SK-N-SH treated with all-trans-retinoic acid at 6 μM for 48 hours (cell line): ENCODE data around the gene CTR9.

Experiments used
- ATAC-seq: fragments of 200-7000 bp; cut with Tn5 transposase; 3 replicates; pipeline ENCODE4 v1.9.1; 2020; ENCODE audit warnings: mild to moderate bottlenecking, moderate library complexity
- ARNTL ChIP-seq: fragments of 450-650 bp; formaldehyde crosslinking; IDR thresholded peaks from 2 replicates; pipeline ENCODE4 v1.5.0; 2020; ENCODE audit warnings: low read depth, mild to moderate bottlenecking, moderate library complexity, borderline replicate concordance
- ESRRG ChIP-seq: fragments of 250-450 bp; sonication (Bioruptor Pico); IDR thresholded peaks from 2 replicates; pipeline ENCODE4 v1.6.1; 2021; ENCODE audit warnings: mild to moderate bottlenecking
- GLIS3 ChIP-seq: fragments of 250-450 bp; sonication (Bioruptor Pico); IDR thresholded peaks from 2 replicates; pipeline ENCODE4 v1.5.0; 2020; ENCODE audit warnings: mild to moderate bottlenecking, moderate library complexity
- ISL1 ChIP-seq: fragments of 250-450 bp; sonication (Bioruptor Pico); IDR thresholded peaks from 2 replicates; pipeline ENCODE4 v2.1.2; 2022; ENCODE audit warnings: mild to moderate bottlenecking, moderate library complexity
- OSR1 ChIP-seq: fragments of 250-450 bp; sonication (Bioruptor Pico); IDR thresholded peaks from 2 replicates; pipeline ENCODE4 v1.8.0; 2022; ENCODE audit warnings: moderate library complexity, mild to moderate bottlenecking, inconsistent platforms
- PPARA ChIP-seq: fragments of 250-450 bp; sonication (Bioruptor Pico); IDR thresholded peaks from 2 replicates; pipeline ENCODE4 v1.5.0; 2020; ENCODE audit warnings: mild to moderate bottlenecking, borderline replicate concordance
- SNAI2 ChIP-seq: fragments of 250-450 bp; sonication (Bioruptor Pico); IDR thresholded peaks from 2 replicates; pipeline ENCODE4 v1.5.0; 2020; ENCODE audit warnings: mild to moderate bottlenecking, moderate library complexity
- TCF4 ChIP-seq: fragments of 250-450 bp; sonication (Bioruptor Pico); IDR thresholded peaks from 2 replicates; pipeline ENCODE4 v1.8.0; 2021; ENCODE audit warnings: mild to moderate bottlenecking, moderate library complexity, borderline replicate concordance
- ZC3H10 ChIP-seq: fragments of 250-450 bp; sonication (Bioruptor Pico); IDR thresholded peaks from 2 replicates; pipeline ENCODE4 v1.5.1; 2021; ENCODE audit warnings: mild to moderate bottlenecking, moderate library complexity
- ZFP30 ChIP-seq: fragments of 450-650 bp; formaldehyde crosslinking; IDR thresholded peaks from 2 replicates; pipeline ENCODE4 v1.5.0; 2022; ENCODE audit warnings: mild to moderate bottlenecking, moderate library complexity
- ZNF565 ChIP-seq: fragments of 450-650 bp; formaldehyde crosslinking; conservative IDR thresholded peaks from 2 replicates; pipeline ENCODE4 v1.5.0; 2020; ENCODE audit warnings: low read depth, mild to moderate bottlenecking, moderate library complexity
- ZNF70 ChIP-seq: fragments of 450-650 bp; formaldehyde crosslinking; IDR thresholded peaks from 2 replicates; pipeline ENCODE4 v1.5.0; 2020; ENCODE audit warnings: mild to moderate bottlenecking, moderate library complexity
- ZNF8 ChIP-seq: fragments of 450-650 bp; formaldehyde crosslinking; IDR thresholded peaks from 2 replicates; pipeline ENCODE4 v1.5.0; 2020; ENCODE audit warnings: mild to moderate bottlenecking, moderate library complexity
- TF ChIP-seq, protein P1 (sequence below): fragments of 250-450 bp; sonication (Bioruptor Pico); IDR thresholded peaks from 2 replicates; pipeline ENCODE4 v1.5.0; 2020; ENCODE audit warnings: mild to moderate bottlenecking, moderate library complexity
- TF ChIP-seq, protein P2 (sequence below): fragments of 250-450 bp; sonication (Bioruptor Pico); IDR thresholded peaks from 2 replicates; pipeline ENCODE4 v1.5.1; 2021; ENCODE audit warnings: mild to moderate bottlenecking, moderate library complexity
- TF ChIP-seq, protein P3 (sequence below): fragments of 250-450 bp; sonication (Bioruptor Pico); IDR thresholded peaks from 2 replicates; pipeline ENCODE4 v1.5.1; 2020; ENCODE audit warnings: low read depth, mild to moderate bottlenecking, moderate library complexity
- TF ChIP-seq, protein P4 (sequence below): fragments of 250-450 bp; sonication (Bioruptor Pico); IDR thresholded peaks from 2 replicates; pipeline ENCODE4 v1.8.0; 2020; ENCODE audit warnings: mild to moderate bottlenecking, moderate library complexity, borderline replicate concordance
- TF ChIP-seq, protein P5 (sequence below): fragments of 250-450 bp; sonication (Bioruptor Pico); IDR thresholded peaks from 2 replicates; pipeline ENCODE4 v1.8.0; 2021; ENCODE audit warnings: low read depth, mild to moderate bottlenecking, moderate library complexity, borderline replicate concordance

Gene CTR9

DNA sequence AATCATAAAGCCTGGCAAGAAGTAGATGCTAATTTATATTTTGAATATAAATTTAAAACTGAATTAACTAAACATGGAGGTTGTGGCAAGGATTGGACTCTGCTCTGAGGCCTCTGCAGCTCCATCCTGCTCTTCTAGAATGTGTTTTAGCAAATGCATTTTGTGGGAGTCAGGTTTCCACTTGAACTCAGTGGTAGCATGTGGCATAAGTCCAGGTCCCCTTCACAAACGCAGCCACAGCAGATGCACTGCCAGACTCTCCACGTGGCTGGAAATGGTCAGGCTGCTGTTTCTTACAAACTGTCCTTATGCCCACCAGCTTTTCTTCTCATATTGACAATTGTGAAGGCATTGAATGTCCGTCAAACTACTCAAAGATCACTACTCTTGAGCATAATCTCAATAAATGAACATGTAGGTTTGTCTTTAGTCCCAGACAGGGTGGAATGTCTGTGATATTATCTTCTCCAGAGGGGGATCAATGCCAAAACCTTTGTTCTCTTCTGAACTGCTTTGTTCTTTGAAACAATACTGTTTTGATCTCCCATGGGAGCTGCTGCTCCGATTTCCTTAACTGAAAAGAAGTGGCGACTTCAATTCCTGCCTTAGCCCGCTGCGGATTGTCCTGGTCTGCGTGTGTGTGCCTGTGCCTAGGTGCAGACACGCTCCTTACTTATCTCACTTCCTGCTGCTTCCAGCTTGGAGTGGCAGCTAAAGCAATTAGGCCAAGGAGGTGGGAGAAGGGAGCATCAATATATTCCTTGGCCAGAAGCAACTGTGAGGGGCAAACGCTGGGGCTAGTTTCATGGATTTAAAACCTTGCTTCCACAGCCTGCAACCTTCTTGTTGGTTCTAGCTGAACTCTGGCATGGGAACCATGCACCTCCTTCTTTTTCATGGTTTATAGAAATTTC is 33.4 kb downstream of the CTR9 start:
- TF ChIP-seq, protein P1, sequence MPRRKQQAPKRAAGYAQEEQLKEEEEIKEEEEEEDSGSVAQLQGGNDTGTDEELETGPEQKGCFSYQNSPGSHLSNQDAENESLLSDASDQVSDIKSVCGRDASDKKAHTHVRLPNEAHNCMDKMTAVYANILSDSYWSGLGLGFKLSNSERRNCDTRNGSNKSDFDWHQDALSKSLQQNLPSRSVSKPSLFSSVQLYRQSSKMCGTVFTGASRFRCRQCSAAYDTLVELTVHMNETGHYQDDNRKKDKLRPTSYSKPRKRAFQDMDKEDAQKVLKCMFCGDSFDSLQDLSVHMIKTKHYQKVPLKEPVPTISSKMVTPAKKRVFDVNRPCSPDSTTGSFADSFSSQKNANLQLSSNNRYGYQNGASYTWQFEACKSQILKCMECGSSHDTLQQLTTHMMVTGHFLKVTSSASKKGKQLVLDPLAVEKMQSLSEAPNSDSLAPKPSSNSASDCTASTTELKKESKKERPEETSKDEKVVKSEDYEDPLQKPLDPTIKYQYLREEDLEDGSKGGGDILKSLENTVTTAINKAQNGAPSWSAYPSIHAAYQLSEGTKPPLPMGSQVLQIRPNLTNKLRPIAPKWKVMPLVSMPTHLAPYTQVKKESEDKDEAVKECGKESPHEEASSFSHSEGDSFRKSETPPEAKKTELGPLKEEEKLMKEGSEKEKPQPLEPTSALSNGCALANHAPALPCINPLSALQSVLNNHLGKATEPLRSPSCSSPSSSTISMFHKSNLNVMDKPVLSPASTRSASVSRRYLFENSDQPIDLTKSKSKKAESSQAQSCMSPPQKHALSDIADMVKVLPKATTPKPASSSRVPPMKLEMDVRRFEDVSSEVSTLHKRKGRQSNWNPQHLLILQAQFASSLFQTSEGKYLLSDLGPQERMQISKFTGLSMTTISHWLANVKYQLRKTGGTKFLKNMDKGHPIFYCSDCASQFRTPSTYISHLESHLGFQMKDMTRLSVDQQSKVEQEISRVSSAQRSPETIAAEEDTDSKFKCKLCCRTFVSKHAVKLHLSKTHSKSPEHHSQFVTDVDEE (CRISPR knock-in tag): 0 out of 2 replicates have a peak, but pooled peaks have one; percentile 3
- TF ChIP-seq, protein P2, sequence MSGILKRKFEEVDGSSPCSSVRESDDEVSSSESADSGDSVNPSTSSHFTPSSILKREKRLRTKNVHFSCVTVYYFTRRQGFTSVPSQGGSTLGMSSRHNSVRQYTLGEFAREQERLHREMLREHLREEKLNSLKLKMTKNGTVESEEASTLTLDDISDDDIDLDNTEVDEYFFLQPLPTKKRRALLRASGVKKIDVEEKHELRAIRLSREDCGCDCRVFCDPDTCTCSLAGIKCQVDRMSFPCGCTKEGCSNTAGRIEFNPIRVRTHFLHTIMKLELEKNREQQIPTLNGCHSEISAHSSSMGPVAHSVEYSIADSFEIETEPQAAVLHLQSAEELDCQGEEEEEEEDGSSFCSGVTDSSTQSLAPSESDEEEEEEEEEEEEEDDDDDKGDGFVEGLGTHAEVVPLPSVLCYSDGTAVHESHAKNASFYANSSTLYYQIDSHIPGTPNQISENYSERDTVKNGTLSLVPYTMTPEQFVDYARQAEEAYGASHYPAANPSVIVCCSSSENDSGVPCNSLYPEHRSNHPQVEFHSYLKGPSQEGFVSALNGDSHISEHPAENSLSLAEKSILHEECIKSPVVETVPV: no peak
- TF ChIP-seq, protein P3, sequence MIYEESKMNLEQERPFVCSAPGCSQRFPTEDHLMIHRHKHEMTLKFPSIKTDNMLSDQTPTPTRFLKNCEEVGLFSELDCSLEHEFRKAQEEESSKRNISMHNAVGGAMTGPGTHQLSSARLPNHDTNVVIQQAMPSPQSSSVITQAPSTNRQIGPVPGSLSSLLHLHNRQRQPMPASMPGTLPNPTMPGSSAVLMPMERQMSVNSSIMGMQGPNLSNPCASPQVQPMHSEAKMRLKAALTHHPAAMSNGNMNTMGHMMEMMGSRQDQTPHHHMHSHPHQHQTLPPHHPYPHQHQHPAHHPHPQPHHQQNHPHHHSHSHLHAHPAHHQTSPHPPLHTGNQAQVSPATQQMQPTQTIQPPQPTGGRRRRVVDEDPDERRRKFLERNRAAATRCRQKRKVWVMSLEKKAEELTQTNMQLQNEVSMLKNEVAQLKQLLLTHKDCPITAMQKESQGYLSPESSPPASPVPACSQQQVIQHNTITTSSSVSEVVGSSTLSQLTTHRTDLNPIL (CRISPR knock-in tag): no peak
- no peak for TF ChIP-seq ISL1
- TF ChIP-seq, protein P4, sequence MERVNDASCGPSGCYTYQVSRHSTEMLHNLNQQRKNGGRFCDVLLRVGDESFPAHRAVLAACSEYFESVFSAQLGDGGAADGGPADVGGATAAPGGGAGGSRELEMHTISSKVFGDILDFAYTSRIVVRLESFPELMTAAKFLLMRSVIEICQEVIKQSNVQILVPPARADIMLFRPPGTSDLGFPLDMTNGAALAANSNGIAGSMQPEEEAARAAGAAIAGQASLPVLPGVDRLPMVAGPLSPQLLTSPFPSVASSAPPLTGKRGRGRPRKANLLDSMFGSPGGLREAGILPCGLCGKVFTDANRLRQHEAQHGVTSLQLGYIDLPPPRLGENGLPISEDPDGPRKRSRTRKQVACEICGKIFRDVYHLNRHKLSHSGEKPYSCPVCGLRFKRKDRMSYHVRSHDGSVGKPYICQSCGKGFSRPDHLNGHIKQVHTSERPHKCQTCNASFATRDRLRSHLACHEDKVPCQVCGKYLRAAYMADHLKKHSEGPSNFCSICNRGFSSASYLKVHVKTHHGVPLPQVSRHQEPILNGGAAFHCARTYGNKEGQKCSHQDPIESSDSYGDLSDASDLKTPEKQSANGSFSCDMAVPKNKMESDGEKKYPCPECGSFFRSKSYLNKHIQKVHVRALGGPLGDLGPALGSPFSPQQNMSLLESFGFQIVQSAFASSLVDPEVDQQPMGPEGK (CRISPR knock-in tag): no peak
- no peak for TF ChIP-seq SNAI2
- no peak for TF ChIP-seq ESRRG
- no peak for TF ChIP-seq ZNF70 (CRISPR knock-in tag)
- ATAC-seq: peak; percentile 55

DNA sequence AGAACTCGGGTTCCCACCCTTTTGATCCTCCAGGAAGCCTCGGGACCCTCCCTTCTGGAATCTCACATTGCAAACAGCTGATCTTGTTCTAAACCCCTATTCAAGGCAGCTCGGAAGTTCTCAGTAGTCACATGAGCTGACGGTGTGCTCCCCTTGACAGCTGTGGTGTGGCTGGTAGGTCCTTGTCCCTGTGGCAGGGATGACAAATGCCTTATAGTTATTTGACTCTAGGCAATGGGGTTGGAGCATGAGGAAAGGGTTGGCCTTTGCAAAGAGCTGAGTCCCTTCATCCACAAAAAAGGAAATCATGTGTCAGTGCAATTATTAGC is 34.1 kb downstream of the CTR9 start:
- no peak for TF ChIP-seq ZNF565 (CRISPR knock-in tag)
- no peak for TF ChIP-seq SNAI2
- TF ChIP-seq, protein P2: no peak
- TF ChIP-seq OSR1 (CRISPR knock-in tag): no peak
- TF ChIP-seq ZNF70 (CRISPR knock-in tag): no peak
- TF ChIP-seq PPARA (CRISPR knock-in tag): no peak
- TF ChIP-seq ESRRG: no peak
- no peak for TF ChIP-seq ZNF8
- TF ChIP-seq TCF4 (CRISPR knock-in tag): no peak
- no peak for TF ChIP-seq ARNTL (CRISPR knock-in tag)
- no peak for TF ChIP-seq ZC3H10
- TF ChIP-seq, protein P5, sequence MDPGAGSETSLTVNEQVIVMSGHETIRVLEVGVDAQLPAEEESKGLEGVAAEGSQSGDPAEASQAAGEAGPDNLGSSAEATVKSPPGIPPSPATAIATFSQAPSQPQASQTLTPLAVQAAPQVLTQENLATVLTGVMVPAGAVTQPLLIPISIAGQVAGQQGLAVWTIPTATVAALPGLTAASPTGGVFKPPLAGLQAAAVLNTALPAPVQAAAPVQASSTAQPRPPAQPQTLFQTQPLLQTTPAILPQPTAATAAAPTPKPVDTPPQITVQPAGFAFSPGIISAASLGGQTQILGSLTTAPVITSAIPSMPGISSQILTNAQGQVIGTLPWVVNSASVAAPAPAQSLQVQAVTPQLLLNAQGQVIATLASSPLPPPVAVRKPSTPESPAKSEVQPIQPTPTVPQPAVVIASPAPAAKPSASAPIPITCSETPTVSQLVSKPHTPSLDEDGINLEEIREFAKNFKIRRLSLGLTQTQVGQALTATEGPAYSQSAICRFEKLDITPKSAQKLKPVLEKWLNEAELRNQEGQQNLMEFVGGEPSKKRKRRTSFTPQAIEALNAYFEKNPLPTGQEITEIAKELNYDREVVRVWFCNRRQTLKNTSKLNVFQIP (CRISPR knock-in tag): no peak
- TF ChIP-seq, protein P4 (CRISPR knock-in tag): no peak
- no peak for TF ChIP-seq ZFP30 (CRISPR knock-in tag)
- TF ChIP-seq ISL1: no peak
- TF ChIP-seq GLIS3 (CRISPR knock-in tag): no peak
- TF ChIP-seq, protein P3 (CRISPR knock-in tag): no peak
- no peak for ATAC-seq
